ENCODE results near the gene TFDP2. TPM values are rescaled to one million over a fixed set of nuclear protein-coding genes. Genes with fewer than 3 reads are reported as not detected.

TFDP2 gene
- total RNA-seq, 1 experiment from 2014 or later: 76.0 TPM

DNA sequence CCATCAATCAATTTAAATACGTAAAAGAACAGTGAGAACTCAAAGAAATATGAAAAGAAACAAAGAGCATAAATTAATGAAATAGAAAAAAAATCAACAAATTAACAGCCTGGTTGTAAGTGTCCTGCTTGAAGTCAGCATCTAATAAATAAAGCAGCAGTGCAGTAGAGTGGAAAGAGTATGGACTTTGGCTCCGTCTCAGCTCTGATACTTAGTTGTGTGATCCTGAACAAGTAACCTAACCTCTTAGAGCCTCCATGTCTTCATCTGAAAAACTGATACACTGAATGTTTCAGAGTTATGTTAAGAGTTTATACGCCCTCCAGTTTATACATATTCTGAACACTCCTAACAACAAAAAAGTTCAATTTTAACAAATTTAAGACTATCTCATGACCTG, 44.6 kb downstream of the TFDP2 start:
- no peak overlapping the region for H3K27ac Mint-ChIP-seq
- H3K4me2 ChIP-seq (ENCODE audit: insufficient read depth, insufficient read length, low read length): no peak overlapping the region
- no peak overlapping the region for H3K27ac ChIP-seq (ENCODE audit: insufficient read length, low read depth, low read length)

More for the DNA sequence above, 44.6 kb downstream of the TFDP2 start:
- Histone ChIP-seq H4K20me1 (ENCODE audit: control insufficient read depth, insufficient read depth, insufficient read length) (no peaks in the 10 kb centered on the region), H3K9ac (ENCODE audit: extremely low read depth, insufficient read length, low read length) (no peak overlapping the region), H3K23me2 (ENCODE audit: insufficient read length, low read depth, low read length, poor library complexity, severe bottlenecking) (no peaks in the 10 kb centered on the region), H2BK5ac (ENCODE audit: insufficient read length, low read length) (no peak overlapping the region), H2BK12ac (ENCODE audit: insufficient read length, low read depth, low read length) (no peak overlapping the region), H3K79me1 (ENCODE audit: insufficient read depth, low read depth, low read length, poor library complexity, severe bottlenecking) (no peaks in the 10 kb centered on the region), H2AFZ (ENCODE audit: low read length) (no peak overlapping the region), H2BK15ac (ENCODE audit: low read depth, low read length) (no peak overlapping the region), H2BK20ac (ENCODE audit: low read depth, low read length, poor library complexity, severe bottlenecking) (no peak overlapping the region), H3K14ac (ENCODE audit: insufficient read depth, low read length) (no peak overlapping the region), H3K23ac (ENCODE audit: insufficient read length, low read depth, low read length) (no peak overlapping the region), H3K18ac (ENCODE audit: insufficient read length, low read depth, low read length) (no peak overlapping the region), H4K91ac (ENCODE audit: insufficient read length, low read depth, low read length) (no peak overlapping the region), H3K27me3 (ENCODE audit: insufficient read depth, low read length) (no peaks in the 10 kb centered on the region), H3K4ac (ENCODE audit: low read depth, low read length) (no peak overlapping the region), H2AK5ac (ENCODE audit: insufficient read length, low read length) (no peak overlapping the region), H3K9me3 (ENCODE audit: control insufficient read depth, low read depth, low read length) (no peaks in the 10 kb centered on the region), H3K79me2 (ENCODE audit: insufficient read depth, low read length) (no peaks in the 10 kb centered on the region), H2BK120ac (ENCODE audit: low read depth, low read length, poor library complexity, severe bottlenecking) (no peak overlapping the region), H3K4me1 (ENCODE audit: insufficient read depth, low read length) (no peaks in the 10 kb centered on the region), H4K8ac (replicated peaks; ENCODE audit: insufficient read length, low read depth, low read length) (no peak overlapping the region), H3T11ph (ENCODE audit: low read length) (no peak overlapping the region), H3K56ac (ENCODE audit: insufficient read length, low read depth, low read length) (no peak overlapping the region), H4K5ac (ENCODE audit: insufficient read length, low read depth, low read length) (no peak overlapping the region)
- Mint-ChIP-seq H3K4me3 (no peak overlapping the region), H3K36me3 (ENCODE audit: insufficient read depth in 1 of 3, low read depth in 3 of 3) (no peaks in the 10 kb centered on the region), H3K4me1 (no peaks in the 10 kb centered on the region), H3K9me3 (no peaks in the 10 kb centered on the region), H3K27me3 (ENCODE audit: low read depth) (no peaks in the 10 kb centered on the region)
- no CpG with 5 or more reads among the region's 3 CpGs for WGBS (ENCODE audit: extremely low coverage, insufficient read length, low lambda C conversion rate)
- no peak for DNase-seq
- TF ChIP-seq, protein P1, sequence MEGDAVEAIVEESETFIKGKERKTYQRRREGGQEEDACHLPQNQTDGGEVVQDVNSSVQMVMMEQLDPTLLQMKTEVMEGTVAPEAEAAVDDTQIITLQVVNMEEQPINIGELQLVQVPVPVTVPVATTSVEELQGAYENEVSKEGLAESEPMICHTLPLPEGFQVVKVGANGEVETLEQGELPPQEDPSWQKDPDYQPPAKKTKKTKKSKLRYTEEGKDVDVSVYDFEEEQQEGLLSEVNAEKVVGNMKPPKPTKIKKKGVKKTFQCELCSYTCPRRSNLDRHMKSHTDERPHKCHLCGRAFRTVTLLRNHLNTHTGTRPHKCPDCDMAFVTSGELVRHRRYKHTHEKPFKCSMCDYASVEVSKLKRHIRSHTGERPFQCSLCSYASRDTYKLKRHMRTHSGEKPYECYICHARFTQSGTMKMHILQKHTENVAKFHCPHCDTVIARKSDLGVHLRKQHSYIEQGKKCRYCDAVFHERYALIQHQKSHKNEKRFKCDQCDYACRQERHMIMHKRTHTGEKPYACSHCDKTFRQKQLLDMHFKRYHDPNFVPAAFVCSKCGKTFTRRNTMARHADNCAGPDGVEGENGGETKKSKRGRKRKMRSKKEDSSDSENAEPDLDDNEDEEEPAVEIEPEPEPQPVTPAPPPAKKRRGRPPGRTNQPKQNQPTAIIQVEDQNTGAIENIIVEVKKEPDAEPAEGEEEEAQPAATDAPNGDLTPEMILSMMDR (conservative IDR thresholded peaks at IDR 0.05): no peak
